Skin epidermis (tissue), 12 donors: ENCODE data around the gene NRSN2.
"Not testable (repeated sequence)": the region's sequence is repeated elsewhere in the genome, so short reads cannot be mapped to it uniquely, and the experiment has no call there.

Experiments used
- H3K27ac ChIP-seq, 21 experiments: fragments of 200-600 bp; sonication (generic) in 11 of 21; one replicate each; pipeline ENCODE4 v1.5.0; 2020; ENCODE audit warnings: mild to moderate bottlenecking in 3 of 21, inconsistent platforms in 2 of 21, moderate library complexity in 2 of 21
- H3K4me3 ChIP-seq, 7 experiments: fragments of 200-600 bp; sonication (generic) in 2 of 7; one replicate each; pipeline ENCODE4 v1.5.0; 2020; ENCODE audit warnings: inconsistent platforms in 2 of 7, mild to moderate bottlenecking in 2 of 7, moderate library complexity in 1 of 7

Gene NRSN2

GRCh38 chr20:324177-325044 lies 22.5 kb upstream of the NRSN2 start:
- Histone ChIP-seq H3K4me3 (peak overlapping the region; percentile 48 to 76 (median 64)), H3K27ac (peak overlapping the region; percentile 35 to 93 (median 77))

GRCh38 chr20:325045-325888 lies 21.6 kb upstream of the NRSN2 start, which contains the start of gene SOX12:
SOX12 (plus strand) TSS chr20:325552; CDS start chr20:325925, 373 bp downstream.
- peak within 1 kb of the TSS; percentile 48 to 76 (median 64) for H3K4me3 ChIP-seq
- peak within 1 kb of the TSS; percentile 74 to 93 (median 83) for H3K27ac ChIP-seq

- peak overlapping the region; percentile 48 to 76 (median 64) for H3K4me3 ChIP-seq
- H3K27ac ChIP-seq = peak overlapping the region in 19 of 21 experiments; percentile 76 to 93 (median 83)
These were observed 20.8 kb upstream of the NRSN2 start for GRCh38 chr20:325889-326644.

GRCh38 chr20:326645-327185 lies 20.2 kb upstream of the NRSN2 start:
- Histone ChIP-seq H3K27ac (peak overlapping the region in 19 of 21 experiments; percentile 56 to 93 (median 83)), H3K4me3 (peak overlapping the region; percentile 48 to 76 (median 64))

GRCh38 chr20:327186-328026 lies 19.5 kb upstream of the NRSN2 start:
- Histone ChIP-seq H3K4me3 (peak overlapping the region; percentile 48 to 76 (median 64)), H3K27ac (peak overlapping the region in 18 of 21 experiments; percentile 4 to 93 (median 76))

- H3K4me3 ChIP-seq = peak overlapping the region in 5 of 7 experiments; percentile 64 to 76 (median 72)
- H3K27ac ChIP-seq = peak overlapping the region in 14 of 21 experiments; percentile 4 to 93 (median 83)
These were observed 18.6 kb upstream of the NRSN2 start for GRCh38 chr20:328027-328974.

- Histone ChIP-seq H3K27ac (peak overlapping the region in 6 of 21 experiments; percentile 25 to 92 (median 67)), H3K4me3 (no peak overlapping the region)
These were observed 17.8 kb upstream of the NRSN2 start for GRCh38 chr20:328975-329695.

GRCh38 chr20:329851-330232 lies 17.1 kb upstream of the NRSN2 start:
- Histone ChIP-seq H3K4me3 (no peak overlapping the region), H3K27ac (peak overlapping the region in 4 of 21 experiments; percentile 7 to 55 (median 24))

GRCh38 chr20:330233-331149 lies 16.4 kb upstream of the NRSN2 start:
- Histone ChIP-seq H3K4me3 (no peak overlapping the region), H3K27ac (peak overlapping the region in 1 of 21 experiments; percentile 11)

GRCh38 chr20:334578-334977 lies 12.3 kb upstream of the NRSN2 start:
- Histone ChIP-seq H3K27ac (no peak overlapping the region), H3K4me3 (no peak overlapping the region)

- H3K27ac ChIP-seq, H3K4me3 ChIP-seq: not testable (repeated sequence)
These were observed 10.9 kb upstream of the NRSN2 start for GRCh38 chr20:336040-336439.

GRCh38 chr20:341682-342081 lies 5.2 kb upstream of the NRSN2 start:
- Histone ChIP-seq H3K4me3 (no peak overlapping the region), H3K27ac (no peak overlapping the region)

GRCh38 chr20:343107-343506 lies 3.8 kb upstream of the NRSN2 start:
- Histone ChIP-seq H3K27ac (no peak overlapping the region), H3K4me3 (no peak overlapping the region)

GRCh38 chr20:346033-346639 lies 775 bp upstream of the NRSN2 start:
- Histone ChIP-seq H3K4me3 (peak overlapping the region; percentile 65 to 84 (median 72)), H3K27ac (peak overlapping the region in 19 of 21 experiments; percentile 56 to 89 (median 81))

- Histone ChIP-seq H3K27ac (peak overlapping the region; percentile 56 to 89 (median 81)), H3K4me3 (peak overlapping the region; percentile 65 to 84 (median 72))
These were observed 367 bp downstream of the NRSN2 start for GRCh38 chr20:347317-347639.
